GM23338 (cell line): ENCODE measurements around the gene PEX16. TPM values are rescaled to one million over a fixed set of nuclear protein-coding genes. Genes with fewer than 3 reads are reported as not detected.

Experiments used
- ATAC-seq: fragments of 200-7000 bp; cut with Tn5 transposase; 3 replicates; pipeline ENCODE4 v1.9.1; 2020
- DNase-seq: peaks from one replicate; pipeline ENCODE4 v3.0.0-alpha.2; 2015; ENCODE audit warnings: low spot score
- H2AFZ ChIP-seq: fragments of 200-600 bp; sonication (generic); 2 replicates; pipeline ENCODE4 v1.8.0; 2016; ENCODE audit warnings: antibody characterized with exemption, mild to moderate bottlenecking, moderate library complexity
- H3F3A ChIP-seq: fragments of 200-600 bp; sonication (generic); replicated peaks from 2 replicates; pipeline ENCODE4 v1.8.0; 2017; ENCODE audit warnings: antibody characterized with exemption, mixed run types, low read depth
- H3K27ac ChIP-seq: fragments of 200-600 bp; sonication (generic); 2 replicates; pipeline ENCODE4 v1.6.1; 2016; ENCODE audit warnings: low read depth
- H3K27me3 ChIP-seq: fragments of 200-600 bp; sonication (generic); 2 replicates; pipeline ENCODE4 v1.8.0; 2016; ENCODE audit warnings: mild to moderate bottlenecking, mixed run types, moderate library complexity; ENCODE audit not compliant: insufficient read depth
- H3K36me3 ChIP-seq: fragments of 200-600 bp; sonication (generic); 2 replicates; pipeline ENCODE4 v1.8.0; 2016; ENCODE audit warnings: mild to moderate bottlenecking; ENCODE audit not compliant: insufficient read depth
- H3K4me1 ChIP-seq: fragments of 200-600 bp; sonication (generic); 2 replicates; pipeline ENCODE4 v1.8.0; 2016; ENCODE audit warnings: mild to moderate bottlenecking, moderate library complexity; ENCODE audit not compliant: insufficient read depth
- H3K4me2 ChIP-seq: fragments of 200-600 bp; sonication (generic); 2 replicates; pipeline ENCODE4 v1.7.1; 2017; ENCODE audit warnings: mixed run types
- H3K4me3 ChIP-seq: fragments of 200-600 bp; sonication (generic); 2 replicates; pipeline ENCODE4 v1.6.1; 2016; ENCODE audit warnings: mixed run types
- H3K79me2 ChIP-seq: fragments of 200-600 bp; sonication (generic); replicated peaks from 2 replicates; pipeline ENCODE4 v1.8.0; 2017; ENCODE audit warnings: mild to moderate bottlenecking; ENCODE audit not compliant: insufficient read depth
- H3K9me2 ChIP-seq: fragments of 200-600 bp; sonication (generic); 2 replicates; pipeline ENCODE4 v1.8.0; 2017; ENCODE audit not compliant: insufficient read depth
- H4K20me1 ChIP-seq: fragments of 200-600 bp; sonication (generic); replicated peaks from 2 replicates; pipeline ENCODE4 v1.8.0; 2017; ENCODE audit warnings: mild to moderate bottlenecking; ENCODE audit not compliant: insufficient read depth
- H3K27ac Mint-ChIP-seq: 2 replicates; pipeline ENCODE4 v1.8.0; 2020; ENCODE audit warnings: inconsistent platforms, mild to moderate bottlenecking, moderate library complexity, mixed read lengths
- H3K27me3 Mint-ChIP-seq: 3 replicates; pipeline ENCODE4 v1.8.0; 2022; ENCODE audit warnings: low read depth, mild to moderate bottlenecking, moderate library complexity, mixed read lengths, inconsistent platforms; ENCODE audit not compliant: insufficient read depth, poor library complexity
- H3K36me3 Mint-ChIP-seq: 3 replicates; pipeline ENCODE4 v1.8.0; 2021; ENCODE audit warnings: low read depth, mild to moderate bottlenecking, inconsistent platforms, moderate library complexity, mixed read lengths
- H3K4me1 Mint-ChIP-seq: 3 replicates; pipeline ENCODE4 v1.8.0; 2020; ENCODE audit warnings: mild to moderate bottlenecking, inconsistent platforms, mixed read lengths
- H3K4me3 Mint-ChIP-seq: 3 replicates; pipeline ENCODE4 v1.8.0; 2021; ENCODE audit warnings: moderate library complexity, mild to moderate bottlenecking, inconsistent platforms, mixed read lengths
- H3K9me3 Mint-ChIP-seq: 3 replicates; pipeline ENCODE4 v1.8.0; 2020; ENCODE audit warnings: moderate library complexity, mild to moderate bottlenecking, inconsistent platforms, mixed read lengths
- CREB1 ChIP-seq: fragments of 250-450 bp; sonication (Bioruptor Pico); IDR thresholded peaks from 2 replicates; pipeline ENCODE4 v1.5.0; 2020; ENCODE audit warnings: low read depth, mild to moderate bottlenecking, moderate library complexity
- ETS1 ChIP-seq: IDR thresholded peaks from 2 replicates; pipeline ENCODE4 v1.6.1; 2016; ENCODE audit warnings: antibody characterized with exemption
- EZH2 ChIP-seq: fragments of 200-600 bp; sonication (generic); IDR thresholded peaks from one replicate; pipeline ENCODE4 v1.8.0; 2017; ENCODE audit warnings: antibody characterized with exemption, mild to moderate bottlenecking, low read depth; ENCODE audit not compliant: unreplicated experiment
- EZH2phosphoT487 ChIP-seq: fragments of 200-600 bp; sonication (generic); IDR thresholded peaks from one replicate; pipeline ENCODE4 v1.8.1; 2018; ENCODE audit warnings: antibody characterized with exemption; ENCODE audit not compliant: unreplicated experiment
- NANOG ChIP-seq: IDR thresholded peaks from 2 replicates; pipeline ENCODE4 v1.6.1; 2016; ENCODE audit warnings: antibody characterized with exemption, borderline replicate concordance
- STAT1 ChIP-seq: IDR thresholded peaks from one replicate; pipeline ENCODE4 v1.6.1; 2016; ENCODE audit warnings: antibody characterized with exemption; ENCODE audit not compliant: unreplicated experiment
- ZNF331 ChIP-seq: fragments of 250-450 bp; sonication (Bioruptor Pico); IDR thresholded peaks from 2 replicates; pipeline ENCODE4 v1.5.0; 2020; ENCODE audit warnings: low read depth, mild to moderate bottlenecking, moderate library complexity
- ZNF462 ChIP-seq: fragments of 250-450 bp; sonication (Bioruptor Pico); IDR thresholded peaks from 2 replicates; pipeline ENCODE4 v1.5.0; 2020; ENCODE audit warnings: mild to moderate bottlenecking, moderate library complexity
- polyA plus RNA-seq: library from polyadenylated mRNA; unstranded; fragments of >200 nt; fragmentation: Nextera tagmentation; extraction: Ambion mirVana; gene quantifications from 2 replicates; pipeline ENCODE4 v1.2.1, GENCODE V29; 2016
- total RNA-seq: library from RNA; depleted of rRNA; stranded (reverse); fragments of >200 nt; shearing (Covaris generic); gene quantifications from 2 replicates; pipeline ENCODE4 v1.2.3, GENCODE V29; 2014

PEX16 gene
- total and polyA plus RNA-seq, 2 experiments from 2014 or later, result 23.3 to 34.1 TPM

GRCh38 chr11:45941285-45941684 lies 23.6 kb upstream of the PEX16 start (continued):
- TF ChIP-seq ZNF462 (CRISPR knock-in tag), result no peak

- H3K4me3 Mint-ChIP-seq, result no peak overlapping the region
- Histone ChIP-seq H3K4me2 (no peak overlapping the region), H3F3A (0 out of 2 replicates have a peak, but pooled peaks cover 6% of the 10 kb centered on the region), H3K79me2 (0 out of 2 replicates have a peak, but pooled peaks cover 2% of the 10 kb centered on the region), H2AFZ (no peak overlapping the region), H3K36me3 (0 out of 2 replicates have a peak, but pooled peaks cover 5% of the 10 kb centered on the region), H3K27me3 (no peaks in the 10 kb centered on the region), H3K4me3 (no peak overlapping the region), H3K9me2 (no peaks in the 10 kb centered on the region), H4K20me1 (no peaks in the 10 kb centered on the region; the same call in 1 of the 2 replicates), H3K4me1 (no peaks in the 10 kb centered on the region; the same call in 1 of the 2 replicates), H3K27ac (0 out of 2 replicates have a peak overlapping the region, but pooled peaks have one; percentile 17)
- peaks cover 1% of the 10 kb centered on the region for H3K27me3 Mint-ChIP-seq
- ATAC-seq, result no peak
- H3K9me3 Mint-ChIP-seq, result no peaks in the 10 kb centered on the region
- H3K27ac Mint-ChIP-seq, result no peak overlapping the region
- no peak for DNase-seq
- peaks cover 12% of the 10 kb centered on the region; the same call in 2 of the 3 replicates for H3K4me1 Mint-ChIP-seq
- peaks cover 3% of the 10 kb centered on the region; the same call in 1 of the 3 replicates for H3K36me3 Mint-ChIP-seq
- TF ChIP-seq CREB1 (CRISPR knock-in tag) (no peak), NANOG (no peak), EZH2phosphoT487 (no peak), EZH2 (no peak), ZNF331 (CRISPR knock-in tag) (no peak), STAT1 (no peak), ETS1 (no peak), ZNF462 (CRISPR knock-in tag) (no peak)
Measured at GRCh38 chr11:45939836-45940235, 22.2 kb upstream of the PEX16 start.
